MM.1S (cell line): ENCODE measurements around the gene FAM240A.

Experiments used
- EZH2 ChIP-seq: fragments of 300-600 bp; sonication (generic); optimal IDR thresholded peaks from 2 replicates; pipeline ENCODE3; 2017; ENCODE audit warnings: low read depth, mild to moderate bottlenecking, antibody characterized with exemption, low read length, mixed read lengths
- EZH2phosphoT487 ChIP-seq: fragments of 300-600 bp; sonication (generic); IDR thresholded peaks from 2 replicates; pipeline ENCODE4 v1.6.1; 2018; ENCODE audit warnings: antibody characterized with exemption, low read length
- TF ChIP-seq, protein P1 (sequence below): fragments of 300-600 bp; sonication (generic); IDR thresholded peaks from 2 replicates; pipeline ENCODE4 v1.5.1; 2016; ENCODE audit warnings: antibody characterized with exemption, low read length, mixed read lengths

DNA sequence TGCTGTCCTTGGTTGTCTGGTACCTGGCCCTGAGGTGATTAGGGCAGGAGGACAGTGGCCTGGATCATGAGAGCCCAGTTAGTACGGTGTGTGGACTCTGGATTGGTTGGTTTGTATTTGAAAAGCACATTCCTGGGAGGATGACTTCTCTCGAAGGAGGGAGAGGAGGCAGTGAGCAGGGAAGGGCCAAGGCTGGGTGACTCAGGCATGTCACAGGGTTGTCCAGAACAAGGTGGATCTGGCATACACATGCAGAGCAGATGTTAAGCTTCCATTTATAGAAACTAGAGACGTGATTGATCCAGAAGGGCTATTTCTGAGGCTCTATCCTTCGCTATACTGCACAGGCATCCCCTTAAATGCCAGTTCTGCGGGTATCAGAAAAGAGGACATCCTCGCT is 34.4 kb downstream of the FAM240A start:
- TF ChIP-seq, protein P1, sequence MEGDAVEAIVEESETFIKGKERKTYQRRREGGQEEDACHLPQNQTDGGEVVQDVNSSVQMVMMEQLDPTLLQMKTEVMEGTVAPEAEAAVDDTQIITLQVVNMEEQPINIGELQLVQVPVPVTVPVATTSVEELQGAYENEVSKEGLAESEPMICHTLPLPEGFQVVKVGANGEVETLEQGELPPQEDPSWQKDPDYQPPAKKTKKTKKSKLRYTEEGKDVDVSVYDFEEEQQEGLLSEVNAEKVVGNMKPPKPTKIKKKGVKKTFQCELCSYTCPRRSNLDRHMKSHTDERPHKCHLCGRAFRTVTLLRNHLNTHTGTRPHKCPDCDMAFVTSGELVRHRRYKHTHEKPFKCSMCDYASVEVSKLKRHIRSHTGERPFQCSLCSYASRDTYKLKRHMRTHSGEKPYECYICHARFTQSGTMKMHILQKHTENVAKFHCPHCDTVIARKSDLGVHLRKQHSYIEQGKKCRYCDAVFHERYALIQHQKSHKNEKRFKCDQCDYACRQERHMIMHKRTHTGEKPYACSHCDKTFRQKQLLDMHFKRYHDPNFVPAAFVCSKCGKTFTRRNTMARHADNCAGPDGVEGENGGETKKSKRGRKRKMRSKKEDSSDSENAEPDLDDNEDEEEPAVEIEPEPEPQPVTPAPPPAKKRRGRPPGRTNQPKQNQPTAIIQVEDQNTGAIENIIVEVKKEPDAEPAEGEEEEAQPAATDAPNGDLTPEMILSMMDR, result no peak
- TF ChIP-seq EZH2 (no peak), EZH2phosphoT487 (no peak)
